Measurements from ENCODE around the gene GHDC. TPM values are rescaled to one million over a fixed set of nuclear protein-coding genes. Genes with fewer than 3 reads are reported as not detected.

GHDC gene
- total and polyA plus RNA-seq, 2 of the 8 experiments (the other 6 are each of a cell fraction or from before 2014, with no cell fraction given) = 7.4 to 8.1 TPM

DNA sequence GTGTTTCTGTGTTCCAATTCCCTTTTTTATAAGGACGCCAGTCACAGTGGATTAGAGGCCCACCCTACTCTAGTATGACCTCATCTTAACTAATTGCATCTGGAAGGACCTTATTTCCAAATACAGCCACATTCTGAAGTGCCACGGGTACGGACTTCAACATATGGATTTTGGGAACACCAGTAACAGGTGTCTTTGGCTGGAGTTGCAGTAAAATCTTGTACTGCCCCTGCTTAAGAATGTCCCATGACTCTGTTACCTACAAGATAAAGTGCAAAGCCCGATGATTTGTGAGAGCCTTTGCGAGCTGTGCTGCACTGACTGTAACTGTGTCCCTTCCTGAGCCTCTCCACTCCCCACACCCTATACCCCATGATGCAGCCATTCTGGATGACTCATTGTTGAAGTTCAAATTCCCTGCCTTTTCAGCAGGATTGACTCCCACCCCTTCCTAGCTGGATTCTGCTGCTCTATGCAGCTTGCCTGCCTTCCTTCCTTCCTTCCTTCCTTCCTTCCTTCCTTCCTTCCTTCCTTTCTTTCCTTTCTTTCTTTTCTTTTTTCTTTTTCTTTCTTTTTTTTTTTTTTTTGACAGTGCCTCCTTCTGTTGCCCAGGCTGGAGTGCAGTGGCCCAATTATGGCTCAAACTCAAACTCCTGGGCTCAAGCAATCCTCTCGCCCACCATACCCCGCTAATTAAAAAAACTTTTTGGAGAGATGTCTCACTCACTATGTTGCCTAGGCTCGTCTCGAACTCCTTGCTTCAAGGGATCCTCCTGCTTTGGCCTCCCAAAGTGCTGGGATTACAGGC, 11.2 kb downstream of the GHDC start (continued):
- TF ChIP-seq, protein P1, sequence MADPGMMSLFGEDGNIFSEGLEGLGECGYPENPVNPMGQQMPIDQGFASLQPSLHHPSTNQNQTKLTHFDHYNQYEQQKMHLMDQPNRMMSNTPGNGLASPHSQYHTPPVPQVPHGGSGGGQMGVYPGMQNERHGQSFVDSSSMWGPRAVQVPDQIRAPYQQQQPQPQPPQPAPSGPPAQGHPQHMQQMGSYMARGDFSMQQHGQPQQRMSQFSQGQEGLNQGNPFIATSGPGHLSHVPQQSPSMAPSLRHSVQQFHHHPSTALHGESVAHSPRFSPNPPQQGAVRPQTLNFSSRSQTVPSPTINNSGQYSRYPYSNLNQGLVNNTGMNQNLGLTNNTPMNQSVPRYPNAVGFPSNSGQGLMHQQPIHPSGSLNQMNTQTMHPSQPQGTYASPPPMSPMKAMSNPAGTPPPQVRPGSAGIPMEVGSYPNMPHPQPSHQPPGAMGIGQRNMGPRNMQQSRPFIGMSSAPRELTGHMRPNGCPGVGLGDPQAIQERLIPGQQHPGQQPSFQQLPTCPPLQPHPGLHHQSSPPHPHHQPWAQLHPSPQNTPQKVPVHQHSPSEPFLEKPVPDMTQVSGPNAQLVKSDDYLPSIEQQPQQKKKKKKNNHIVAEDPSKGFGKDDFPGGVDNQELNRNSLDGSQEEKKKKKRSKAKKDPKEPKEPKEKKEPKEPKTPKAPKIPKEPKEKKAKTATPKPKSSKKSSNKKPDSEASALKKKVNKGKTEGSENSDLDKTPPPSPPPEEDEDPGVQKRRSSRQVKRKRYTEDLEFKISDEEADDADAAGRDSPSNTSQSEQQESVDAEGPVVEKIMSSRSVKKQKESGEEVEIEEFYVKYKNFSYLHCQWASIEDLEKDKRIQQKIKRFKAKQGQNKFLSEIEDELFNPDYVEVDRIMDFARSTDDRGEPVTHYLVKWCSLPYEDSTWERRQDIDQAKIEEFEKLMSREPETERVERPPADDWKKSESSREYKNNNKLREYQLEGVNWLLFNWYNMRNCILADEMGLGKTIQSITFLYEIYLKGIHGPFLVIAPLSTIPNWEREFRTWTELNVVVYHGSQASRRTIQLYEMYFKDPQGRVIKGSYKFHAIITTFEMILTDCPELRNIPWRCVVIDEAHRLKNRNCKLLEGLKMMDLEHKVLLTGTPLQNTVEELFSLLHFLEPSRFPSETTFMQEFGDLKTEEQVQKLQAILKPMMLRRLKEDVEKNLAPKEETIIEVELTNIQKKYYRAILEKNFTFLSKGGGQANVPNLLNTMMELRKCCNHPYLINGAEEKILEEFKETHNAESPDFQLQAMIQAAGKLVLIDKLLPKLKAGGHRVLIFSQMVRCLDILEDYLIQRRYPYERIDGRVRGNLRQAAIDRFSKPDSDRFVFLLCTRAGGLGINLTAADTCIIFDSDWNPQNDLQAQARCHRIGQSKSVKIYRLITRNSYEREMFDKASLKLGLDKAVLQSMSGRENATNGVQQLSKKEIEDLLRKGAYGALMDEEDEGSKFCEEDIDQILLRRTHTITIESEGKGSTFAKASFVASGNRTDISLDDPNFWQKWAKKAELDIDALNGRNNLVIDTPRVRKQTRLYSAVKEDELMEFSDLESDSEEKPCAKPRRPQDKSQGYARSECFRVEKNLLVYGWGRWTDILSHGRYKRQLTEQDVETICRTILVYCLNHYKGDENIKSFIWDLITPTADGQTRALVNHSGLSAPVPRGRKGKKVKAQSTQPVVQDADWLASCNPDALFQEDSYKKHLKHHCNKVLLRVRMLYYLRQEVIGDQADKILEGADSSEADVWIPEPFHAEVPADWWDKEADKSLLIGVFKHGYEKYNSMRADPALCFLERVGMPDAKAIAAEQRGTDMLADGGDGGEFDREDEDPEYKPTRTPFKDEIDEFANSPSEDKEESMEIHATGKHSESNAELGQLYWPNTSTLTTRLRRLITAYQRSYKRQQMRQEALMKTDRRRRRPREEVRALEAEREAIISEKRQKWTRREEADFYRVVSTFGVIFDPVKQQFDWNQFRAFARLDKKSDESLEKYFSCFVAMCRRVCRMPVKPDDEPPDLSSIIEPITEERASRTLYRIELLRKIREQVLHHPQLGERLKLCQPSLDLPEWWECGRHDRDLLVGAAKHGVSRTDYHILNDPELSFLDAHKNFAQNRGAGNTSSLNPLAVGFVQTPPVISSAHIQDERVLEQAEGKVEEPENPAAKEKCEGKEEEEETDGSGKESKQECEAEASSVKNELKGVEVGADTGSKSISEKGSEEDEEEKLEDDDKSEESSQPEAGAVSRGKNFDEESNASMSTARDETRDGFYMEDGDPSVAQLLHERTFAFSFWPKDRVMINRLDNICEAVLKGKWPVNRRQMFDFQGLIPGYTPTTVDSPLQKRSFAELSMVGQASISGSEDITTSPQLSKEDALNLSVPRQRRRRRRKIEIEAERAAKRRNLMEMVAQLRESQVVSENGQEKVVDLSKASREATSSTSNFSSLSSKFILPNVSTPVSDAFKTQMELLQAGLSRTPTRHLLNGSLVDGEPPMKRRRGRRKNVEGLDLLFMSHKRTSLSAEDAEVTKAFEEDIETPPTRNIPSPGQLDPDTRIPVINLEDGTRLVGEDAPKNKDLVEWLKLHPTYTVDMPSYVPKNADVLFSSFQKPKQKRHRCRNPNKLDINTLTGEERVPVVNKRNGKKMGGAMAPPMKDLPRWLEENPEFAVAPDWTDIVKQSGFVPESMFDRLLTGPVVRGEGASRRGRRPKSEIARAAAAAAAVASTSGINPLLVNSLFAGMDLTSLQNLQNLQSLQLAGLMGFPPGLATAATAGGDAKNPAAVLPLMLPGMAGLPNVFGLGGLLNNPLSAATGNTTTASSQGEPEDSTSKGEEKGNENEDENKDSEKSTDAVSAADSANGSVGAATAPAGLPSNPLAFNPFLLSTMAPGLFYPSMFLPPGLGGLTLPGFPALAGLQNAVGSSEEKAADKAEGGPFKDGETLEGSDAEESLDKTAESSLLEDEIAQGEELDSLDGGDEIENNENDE (IDR thresholded peaks at IDR 0.05; ENCODE audit: insufficient replicate concordance, low read length) = no peak
- TF ChIP-seq JUND (IDR thresholded peaks at IDR 0.05; ENCODE audit: low read length) (0 out of 2 replicates have a peak, but pooled peaks have one; percentile 32), SRF (IDR thresholded peaks at IDR 0.05; ENCODE audit: low read depth, low read length) (no peak), YY1 (IDR thresholded peaks at IDR 0.05; ENCODE audit: low read depth, low read length) (no peak)
